Stimulated activated CD4-positive, alpha-beta T cell treated with anti-CD3 and anti-CD28 coated beads, Interleukin-1b, Interleukin-23, amount 100 ng/mL, for 1 hour (primary cell): Measurements from ENCODE around the gene OR51B4.
"Not testable (repeated sequence)": the region's sequence is repeated elsewhere in the genome, so short reads cannot be mapped to it uniquely, and the experiment has no call there.

Source experiments
- DNase-seq, 2 donors: peaks; one replicate each; pipeline ENCODE4 v3.0.0-alpha.2; 2020; ENCODE audit warnings: low read depth in 2 of 2

OR51B4 gene

DNA sequence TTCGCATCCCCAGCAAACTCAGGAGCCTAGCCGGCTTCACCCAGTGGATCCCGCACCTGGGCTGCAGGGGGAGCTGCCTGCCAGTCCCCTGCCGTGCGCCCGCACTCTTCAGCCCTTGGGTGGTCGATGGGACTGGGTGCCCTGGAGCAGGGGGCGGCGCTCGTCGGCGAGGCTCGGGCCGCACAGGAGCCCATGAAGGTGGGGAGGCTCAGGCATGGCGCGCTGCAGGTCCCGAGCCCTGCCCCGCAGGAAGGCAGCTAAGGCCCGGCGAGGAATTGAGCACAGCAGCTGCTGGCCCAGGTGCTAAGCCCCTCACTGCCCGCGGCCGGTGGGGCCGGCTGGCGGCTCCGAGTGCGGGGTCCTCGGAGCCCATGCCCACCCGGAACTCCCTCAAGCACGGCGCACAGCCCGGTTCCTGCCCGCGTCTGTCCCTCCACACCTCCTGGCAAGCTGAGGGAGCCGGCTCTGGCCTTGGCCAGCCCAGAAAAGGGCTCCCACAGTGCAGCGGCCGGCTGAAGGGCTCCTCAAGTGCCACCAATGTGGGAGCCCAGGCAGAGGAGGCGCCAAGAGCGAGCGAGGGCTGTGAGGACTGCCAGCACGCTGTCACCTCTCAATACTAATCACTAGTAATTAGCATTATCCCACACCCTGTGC, 7.3 kb downstream of the OR51B4 start:
- DNase-seq, result not testable (repeated sequence)

DNA sequence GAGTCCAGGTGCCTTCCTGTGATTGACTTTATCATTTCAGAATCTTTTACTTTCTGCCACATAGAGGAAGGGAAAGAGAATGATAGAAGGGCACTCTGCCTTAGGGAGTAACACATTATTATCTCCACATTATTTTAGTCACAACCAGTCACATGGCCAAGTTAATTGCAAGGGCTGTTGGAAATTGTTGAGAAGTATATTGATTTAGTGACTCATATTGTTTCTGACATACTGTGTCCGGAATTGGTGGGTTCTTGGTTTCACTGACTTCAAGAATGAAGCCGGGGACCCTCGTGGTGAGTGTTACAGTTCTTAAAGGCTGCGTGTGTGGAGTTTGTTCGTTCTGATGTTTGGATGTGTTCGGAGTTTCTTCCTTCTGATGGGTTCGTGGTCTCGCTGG, 8.7 kb downstream of the OR51B4 start:
- DNase-seq, result no peak

DNA sequence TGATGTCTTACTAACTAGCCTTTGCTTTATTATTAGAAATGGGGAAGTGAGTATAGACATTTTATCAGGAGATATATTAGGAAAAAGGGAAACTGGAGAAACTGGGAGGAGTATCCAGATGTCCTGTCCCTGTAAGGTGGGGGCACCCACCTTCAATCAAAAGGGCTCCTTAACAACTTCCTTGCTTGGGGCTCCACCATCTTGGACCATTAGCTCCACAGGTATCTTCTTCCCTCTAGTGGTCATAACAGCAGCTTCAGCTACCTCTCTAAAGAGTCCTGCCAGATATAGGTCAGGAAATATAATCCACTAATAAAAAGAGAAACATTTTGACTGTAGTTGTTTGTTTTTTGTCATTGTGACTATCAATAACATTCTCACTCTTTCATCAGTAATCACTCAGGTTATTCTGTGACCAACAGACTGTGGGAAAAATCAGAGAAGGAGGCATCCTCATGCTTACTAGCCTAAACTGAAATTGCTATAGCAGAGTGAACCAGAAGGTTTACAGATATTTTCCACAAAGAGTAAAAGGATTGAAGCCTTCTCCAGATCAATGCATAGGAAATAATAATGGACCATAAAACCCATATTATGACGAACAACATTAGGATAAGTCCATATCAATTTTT, 10.4 kb downstream of the OR51B4 start:
- DNase-seq, result no peak

DNA sequence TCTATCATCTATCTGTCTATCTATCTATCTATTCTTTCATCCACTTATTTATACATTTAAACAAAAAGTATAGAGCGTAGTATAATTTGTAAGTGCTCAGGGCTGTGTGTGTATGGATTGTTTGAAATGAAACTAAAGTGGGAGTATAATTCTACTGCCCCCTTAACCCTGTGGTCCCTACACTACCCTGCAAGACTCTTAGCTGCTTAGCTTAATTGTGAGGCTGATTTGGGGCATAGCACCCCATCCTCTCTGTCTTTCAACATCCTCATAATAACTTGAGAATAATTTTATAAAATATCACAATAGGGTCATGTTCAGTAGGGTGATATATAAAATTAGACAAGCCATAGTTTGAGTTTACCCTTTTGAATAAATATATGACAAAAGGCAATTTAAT, 11.6 kb downstream of the OR51B4 start:
- DNase-seq, result no peak

DNA sequence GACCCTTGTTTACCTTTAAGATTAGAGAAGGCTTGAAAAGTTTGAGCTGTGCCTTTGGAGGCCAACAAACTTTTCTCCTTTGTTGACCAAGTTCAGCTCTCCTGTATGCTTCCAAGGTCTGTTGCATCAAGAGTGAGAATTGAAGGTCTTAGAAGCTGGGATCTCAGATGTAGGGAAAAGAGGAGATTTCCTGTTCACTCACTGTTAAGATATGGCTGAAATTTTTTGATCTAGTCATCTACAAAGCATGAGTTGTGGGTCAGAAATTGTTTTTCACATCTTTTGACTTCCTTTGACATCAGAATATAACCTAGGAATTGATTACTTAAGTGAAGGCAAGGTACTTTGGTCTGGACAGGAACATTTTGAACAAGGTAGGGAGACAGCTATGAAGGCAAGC, 12.1 kb downstream of the OR51B4 start:
- DNase-seq, result no peak

DNA sequence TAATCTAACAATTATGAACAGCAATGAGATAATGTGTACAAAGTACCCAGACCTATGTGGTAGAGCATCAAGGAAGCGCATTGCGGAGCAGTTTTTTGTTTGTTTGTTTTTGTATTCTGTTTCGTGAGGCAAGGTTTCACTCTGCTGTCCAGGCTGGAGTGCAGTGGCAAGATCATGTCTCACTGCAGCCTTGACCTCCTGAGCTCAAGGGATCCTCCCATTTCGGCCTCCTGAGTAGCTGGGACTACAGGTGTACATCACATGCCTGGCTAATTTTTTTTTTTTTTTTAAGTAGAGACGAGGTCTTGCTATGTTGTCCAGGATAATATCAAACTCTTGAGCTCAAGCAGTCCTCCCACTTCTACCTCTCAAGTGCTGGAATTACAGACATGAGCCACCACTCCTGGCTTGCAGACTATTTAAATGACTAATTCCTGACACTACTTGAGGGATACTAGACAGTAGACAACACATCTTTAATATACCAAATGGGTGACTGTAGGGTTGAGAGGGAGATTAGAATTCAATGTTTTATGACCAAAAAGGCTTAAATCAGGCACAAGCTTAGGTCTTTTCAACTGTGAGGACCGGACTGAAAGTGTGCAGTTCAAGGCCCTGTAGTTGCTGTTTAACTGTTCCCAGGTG, 12.7 kb downstream of the OR51B4 start:
- no peak for DNase-seq

DNA sequence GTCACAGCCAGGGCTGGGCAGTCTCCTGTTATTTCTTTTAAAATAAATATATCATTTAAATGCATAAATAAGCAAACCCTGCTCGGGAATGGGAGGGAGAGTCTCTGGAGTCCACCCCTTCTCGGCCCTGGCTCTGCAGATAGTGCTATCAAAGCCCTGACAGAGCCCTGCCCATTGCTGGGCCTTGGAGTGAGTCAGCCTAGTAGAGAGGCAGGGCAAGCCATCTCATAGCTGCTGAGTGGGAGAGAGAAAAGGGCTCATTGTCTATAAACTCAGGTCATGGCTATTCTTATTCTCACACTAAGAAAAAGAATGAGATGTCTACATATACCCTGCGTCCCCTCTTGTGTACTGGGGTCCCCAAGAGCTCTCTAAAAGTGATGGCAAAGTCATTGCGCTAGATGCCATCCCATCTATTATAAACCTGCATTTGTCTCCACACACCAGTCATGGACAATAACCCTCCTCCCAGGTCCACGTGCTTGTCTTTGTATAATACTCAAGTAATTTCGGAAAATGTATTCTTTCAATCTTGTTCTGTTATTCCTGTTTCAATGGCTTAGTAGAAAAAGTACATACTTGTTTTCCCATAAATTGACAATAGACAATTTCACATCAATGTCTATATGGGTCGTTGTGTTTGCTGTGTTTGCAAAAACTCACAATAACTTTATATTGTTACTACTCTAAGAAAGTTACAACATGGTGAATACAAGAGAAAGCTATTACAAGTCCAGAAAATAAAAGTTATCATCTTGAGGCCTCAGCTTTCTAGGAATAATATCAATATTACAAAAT, 13.4 kb downstream of the OR51B4 start:
- no peak for DNase-seq

DNA sequence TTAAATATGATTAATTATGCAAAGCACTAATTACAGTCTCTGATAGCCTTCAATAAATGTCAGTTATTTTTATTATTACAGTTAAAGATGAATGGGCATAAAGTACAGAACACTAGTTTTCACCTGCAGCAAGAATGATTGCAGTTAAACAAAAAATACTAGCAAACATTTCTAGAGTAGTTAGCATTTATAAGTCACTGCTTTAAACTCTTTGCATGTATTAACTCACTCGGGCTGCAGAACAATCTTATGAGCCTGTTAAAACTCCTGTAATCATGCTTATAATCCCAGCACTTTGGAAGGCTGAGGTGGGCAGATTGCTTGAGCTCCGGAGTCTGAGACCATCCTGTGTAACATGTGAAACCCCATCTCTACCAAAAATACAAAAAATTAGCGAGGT, 14.8 kb downstream of the OR51B4 start:
- no peak for DNase-seq

DNA sequence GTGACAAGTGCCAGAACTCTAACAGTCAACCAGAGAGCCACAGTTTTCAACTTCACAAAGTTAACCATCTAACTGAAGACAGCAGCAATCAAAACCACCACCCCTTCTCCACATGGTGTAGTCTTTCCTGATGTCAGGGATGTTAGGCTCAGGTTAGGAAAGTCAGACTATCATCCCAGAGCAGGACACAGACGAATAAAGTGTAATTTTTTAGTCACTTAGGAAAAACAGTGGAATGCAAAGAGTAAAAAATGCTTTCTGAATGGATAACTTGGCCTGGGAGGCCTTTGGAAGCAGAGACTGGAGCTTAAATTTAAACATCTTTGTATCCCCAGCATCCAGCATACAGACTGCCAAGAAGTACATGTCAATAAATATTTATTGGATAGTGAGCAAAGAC, 15.4 kb downstream of the OR51B4 start:
- no peak for DNase-seq

DNA sequence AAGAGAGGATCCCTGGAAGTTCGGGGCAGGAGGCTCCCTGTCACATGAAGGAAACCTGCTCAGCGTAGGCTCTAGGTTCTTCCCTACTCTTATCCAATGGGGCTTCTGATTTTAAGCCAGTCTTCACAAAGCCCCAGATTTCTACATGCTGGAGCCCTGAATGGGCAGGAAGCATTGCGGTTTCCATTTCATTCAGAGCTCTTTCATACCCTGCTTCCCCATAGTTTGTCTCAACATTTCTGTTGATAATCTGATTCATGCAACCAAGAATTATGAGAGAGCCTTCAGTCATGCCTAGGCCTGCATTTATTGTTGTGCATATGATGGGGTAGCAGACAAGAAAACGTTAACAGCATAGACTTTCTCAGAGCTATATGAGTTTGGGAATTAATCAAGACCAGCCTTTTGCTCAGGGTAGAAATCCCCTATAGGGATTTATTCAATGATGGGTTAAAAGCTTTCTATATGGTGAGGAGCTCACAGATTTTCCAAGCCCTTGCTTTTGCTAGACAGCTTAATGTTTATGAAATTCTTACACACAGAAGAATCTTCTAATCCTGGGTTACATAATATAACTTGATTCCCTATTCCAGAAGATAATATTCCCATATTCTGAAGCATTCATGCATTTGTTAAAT, 15.9 kb downstream of the OR51B4 start:
- no peak for DNase-seq

DNA sequence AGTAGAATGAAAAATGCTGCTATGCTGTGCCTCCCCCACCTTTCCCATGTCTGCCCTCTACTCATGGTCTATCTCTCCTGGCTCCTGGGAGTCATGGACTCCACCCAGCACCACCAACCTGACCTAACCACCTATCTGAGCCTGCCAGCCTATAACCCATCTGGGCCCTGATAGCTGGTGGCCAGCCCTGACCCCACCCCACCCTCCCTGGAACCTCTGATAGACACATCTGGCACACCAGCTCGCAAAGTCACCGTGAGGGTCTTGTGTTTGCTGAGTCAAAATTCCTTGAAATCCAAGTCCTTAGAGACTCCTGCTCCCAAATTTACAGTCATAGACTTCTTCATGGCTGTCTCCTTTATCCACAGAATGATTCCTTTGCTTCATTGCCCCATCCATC, 17.1 kb downstream of the OR51B4 start:
- DNase-seq, result no peak

DNA sequence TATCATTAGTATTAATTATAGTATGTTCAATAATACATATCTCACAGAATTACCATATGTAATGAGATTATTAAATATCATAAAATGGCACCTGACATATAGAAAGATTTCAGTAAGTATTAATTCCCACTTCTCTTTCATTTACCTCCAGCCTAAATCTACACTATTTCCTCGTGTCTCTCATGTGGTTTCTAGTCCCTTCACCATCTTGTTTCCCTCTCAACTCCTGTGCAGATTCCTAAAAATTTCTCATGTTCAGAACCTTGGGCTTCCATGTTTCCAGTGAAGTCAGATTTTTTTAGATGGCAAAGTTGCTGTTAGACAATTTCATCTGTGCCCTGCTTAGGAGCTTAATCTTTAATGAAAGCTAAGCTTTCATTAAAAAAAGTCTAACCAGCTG, 17.9 kb downstream of the OR51B4 start:
- no peak for DNase-seq

DNA sequence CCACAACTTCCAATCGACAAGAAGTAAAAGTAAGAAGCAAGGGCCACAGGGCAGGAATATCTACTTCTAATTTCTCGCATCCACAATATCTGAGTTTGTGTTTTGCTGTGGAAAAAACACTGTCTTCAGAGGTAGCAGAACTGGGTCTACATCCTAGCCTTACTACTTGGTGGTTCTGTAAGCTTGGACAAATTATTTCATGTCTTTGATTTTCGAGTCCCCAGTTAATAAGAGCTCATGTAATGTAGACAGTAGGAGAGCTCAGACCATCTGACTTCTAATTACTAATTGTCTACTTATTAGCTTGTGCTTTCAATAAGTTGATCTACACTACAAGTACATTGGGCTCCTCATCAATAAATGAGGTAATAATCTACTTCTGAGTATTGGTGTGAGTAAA, 18.7 kb downstream of the OR51B4 start:
- DNase-seq, result no peak

DNA sequence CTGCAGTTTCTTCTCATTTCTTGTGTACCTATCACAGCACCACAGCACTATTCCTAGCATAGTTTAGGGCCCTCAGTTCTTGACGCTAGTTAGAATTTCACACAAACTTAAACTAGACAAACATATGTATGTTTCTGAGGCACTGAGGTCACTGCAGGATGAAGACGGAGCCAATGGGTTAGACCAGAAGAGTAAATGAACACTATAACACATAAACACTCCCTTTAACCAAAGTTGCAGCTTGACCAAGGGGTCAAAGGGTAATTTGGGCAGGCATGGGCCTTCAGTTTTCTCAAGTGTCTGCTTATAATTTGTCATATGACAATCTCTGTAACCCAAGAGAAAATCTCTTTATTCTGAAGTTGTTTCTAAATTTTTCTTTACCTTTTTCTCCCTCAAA, 19.1 kb downstream of the OR51B4 start:
- no peak for DNase-seq

DNA sequence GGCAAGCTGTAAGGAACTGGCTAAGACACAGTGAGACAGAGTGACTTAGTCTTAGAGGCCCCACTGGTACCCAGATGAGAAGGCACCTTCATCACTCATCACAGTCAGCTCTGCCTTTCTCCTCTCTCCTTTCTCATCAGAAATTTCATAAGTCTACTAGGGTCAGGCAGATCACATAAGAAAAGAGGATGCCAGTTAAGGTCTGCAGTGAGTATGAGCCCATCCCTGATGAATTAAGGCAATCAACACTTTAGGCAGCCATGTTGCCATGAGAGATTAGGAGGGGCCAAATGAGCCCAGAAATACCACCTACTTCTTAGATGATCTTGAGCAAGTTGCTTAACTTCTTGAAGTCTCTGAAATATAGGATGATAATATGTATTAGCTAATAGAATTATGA, 20.1 kb downstream of the OR51B4 start:
- DNase-seq, result no peak

DNA sequence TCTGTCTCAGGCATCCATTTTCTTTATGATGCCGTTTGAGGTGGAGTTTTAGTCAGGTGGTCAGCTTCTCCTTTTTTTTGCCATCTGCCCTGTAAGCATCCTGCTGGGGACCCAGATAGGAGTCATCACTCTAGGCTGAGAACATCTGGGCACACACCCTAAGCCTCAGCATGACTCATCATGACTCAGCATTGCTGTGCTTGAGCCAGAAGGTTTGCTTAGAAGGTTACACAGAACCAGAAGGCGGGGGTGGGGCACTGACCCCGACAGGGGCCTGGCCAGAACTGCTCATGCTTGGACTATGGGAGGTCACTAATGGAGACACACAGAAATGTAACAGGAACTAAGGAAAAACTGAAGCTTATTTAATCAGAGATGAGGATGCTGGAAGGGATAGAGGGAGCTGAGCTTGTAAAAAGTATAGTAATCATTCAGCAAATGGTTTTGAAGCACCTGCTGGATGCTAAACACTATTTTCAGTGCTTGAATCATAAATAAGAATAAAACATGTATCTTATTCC, 21.1 kb downstream of the OR51B4 start:
- DNase-seq, result no peak

DNA sequence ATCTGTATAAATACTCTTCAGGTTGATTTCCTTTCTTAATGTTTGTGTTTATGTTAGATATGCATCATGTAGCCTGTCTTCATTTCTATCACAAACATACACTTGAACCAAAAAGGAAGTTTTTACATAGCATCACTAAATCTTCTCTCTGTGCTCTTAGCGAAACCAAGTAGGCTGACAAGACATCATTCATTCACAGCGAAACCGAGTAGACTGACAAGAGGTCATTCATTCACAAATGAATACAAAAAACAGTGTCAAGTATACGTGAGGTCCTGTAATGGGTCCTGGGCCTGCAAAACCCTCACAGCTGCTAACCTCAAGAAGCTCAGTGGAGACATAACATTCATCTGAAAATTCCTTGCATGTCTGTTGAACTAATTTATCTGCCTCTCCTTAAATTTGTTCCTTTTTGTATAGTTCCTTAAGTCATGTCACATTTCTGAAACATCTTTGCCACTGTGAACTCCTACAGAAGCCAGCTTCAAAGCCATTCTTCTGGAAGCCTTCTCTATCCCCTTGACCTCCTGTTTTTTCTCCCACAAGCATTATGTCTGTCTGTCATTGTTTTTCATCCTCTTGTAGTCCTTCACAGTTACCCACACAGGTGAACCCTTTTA, 22.2 kb downstream of the OR51B4 start:
- DNase-seq, result no peak

DNA sequence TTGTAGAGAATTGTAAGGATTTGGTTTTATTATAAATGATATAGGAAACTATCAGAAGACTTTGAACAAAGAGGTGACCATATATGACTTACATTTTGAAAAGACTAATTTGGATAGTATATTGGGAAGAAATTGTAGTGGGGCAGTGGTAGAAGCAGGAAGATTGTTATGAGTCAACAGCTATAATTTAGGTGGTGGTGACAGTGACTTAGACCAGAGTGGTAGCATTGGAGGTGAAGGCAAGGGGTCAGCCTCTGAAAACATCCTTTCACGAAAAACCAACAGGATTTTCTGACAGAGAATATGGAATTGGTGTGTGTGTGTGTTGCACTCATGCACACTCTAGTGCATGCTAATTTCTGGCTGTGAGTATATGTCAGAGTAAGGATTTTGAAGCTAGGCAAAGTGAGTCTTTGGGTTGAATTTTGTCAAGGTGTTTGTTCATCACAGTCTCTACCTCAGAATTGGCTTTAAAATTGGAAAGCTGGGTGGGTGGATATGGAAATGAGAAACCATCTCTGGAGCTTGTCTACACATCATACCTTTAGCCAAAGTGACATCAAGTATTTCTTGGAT, 23.9 kb downstream of the OR51B4 start:
- DNase-seq, result no peak

DNA sequence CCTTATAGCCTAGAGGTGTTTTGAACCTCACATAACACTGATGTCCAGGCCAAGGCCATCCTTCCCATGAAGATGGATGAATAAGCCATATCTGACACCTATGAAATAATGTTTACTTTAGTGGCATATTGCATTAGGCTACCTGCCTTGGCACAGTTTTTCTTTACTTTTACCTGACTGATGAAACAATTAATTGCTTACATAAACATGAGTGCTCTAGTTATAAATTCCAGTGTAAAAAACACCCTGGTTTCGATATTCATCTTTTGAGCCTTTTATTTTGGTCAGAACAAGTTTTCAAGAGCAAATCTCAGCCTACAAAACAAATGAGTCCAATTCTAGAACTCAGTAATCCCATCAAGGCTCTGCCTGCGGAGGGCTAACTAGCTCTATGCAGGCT, 25.0 kb downstream of the OR51B4 start:
- DNase-seq, result no peak

DNA sequence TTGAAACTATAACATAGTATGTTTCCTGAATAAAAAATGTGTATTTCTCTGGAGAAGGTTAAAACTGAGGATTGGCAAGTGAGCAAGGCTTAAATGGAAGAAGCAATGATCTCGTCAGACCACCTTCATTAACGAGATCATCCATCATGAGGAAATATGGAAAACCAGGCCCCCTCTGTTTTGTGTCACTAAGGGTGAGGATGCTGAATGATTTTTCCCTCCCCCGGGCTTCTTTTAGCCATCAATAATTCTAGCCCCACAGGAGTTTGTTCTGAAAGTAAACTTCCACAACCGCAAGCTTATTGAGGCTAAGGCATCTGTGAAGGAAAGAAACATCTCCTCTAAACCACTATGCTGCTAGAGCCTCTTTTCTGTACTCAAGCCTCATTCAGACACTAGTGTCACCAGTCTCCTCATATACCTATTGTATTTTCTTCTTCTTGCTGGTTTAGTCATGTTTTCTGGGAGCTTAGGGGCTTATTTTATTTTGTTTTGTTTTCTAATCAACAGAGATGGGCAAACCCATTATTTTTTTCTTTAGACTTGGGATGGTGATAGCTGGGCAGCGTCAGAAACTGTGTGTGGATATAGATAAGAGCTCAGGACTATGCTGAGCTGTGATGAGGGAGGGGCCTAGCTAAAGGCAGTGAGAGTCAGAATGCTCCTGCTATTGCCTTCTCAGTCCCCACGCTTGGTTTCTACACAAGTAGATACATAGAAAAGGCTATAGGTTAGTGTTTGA, 26.2 kb downstream of the OR51B4 start:
- DNase-seq, result no peak
